Subcutaneous preadipocyte (primary cell): ENCODE data around the gene TNC. TPM values are rescaled to one million over a fixed set of nuclear protein-coding genes. Genes with fewer than 3 reads are reported as not detected.

ENCODE experiments used
- total RNA-seq: library from RNA; depleted of rRNA; stranded (reverse); fragments of >200 nt; gene quantifications from 2 replicates; pipeline ENCODE4 v1.2.3, GENCODE V29; 2012

Gene TNC
- 56.6 and 93.6 TPM in 2 replicates for total RNA-seq

GRCh38 chr9:115117999-115118878, at the start of gene TNC:
TSS of gene TNC (minus strand) at chr9:115118157. CDS start at chr9:115091018, 27,139 bp downstream.

Other genes starting within 250 kb of the TNC start
- gene TNFSF8, start 187.6 kb downstream of the TNC start, total RNA-seq: not detected in 2 replicates